ENCODE results near the gene TDRD7.
A peak's percentile ranks its signal among the peaks of the same experiment; 100 is the strongest.

TDRD7 gene

GRCh38 chr9:97388721-97389238, 23.1 kb upstream of the TDRD7 start:
- H3K9me3 ChIP-seq (ENCODE audit: control insufficient read depth in 1 of 2, low read length in 2 of 2), result no peaks in the 10 kb centered on the region
- peaks cover 0 to 4% of the 10 kb centered on the region in 2 donors for H3K4me1 ChIP-seq (ENCODE audit: control insufficient read depth in 1 of 2, insufficient read depth in 2 of 2, low read length in 2 of 2)
- no peaks in the 10 kb centered on the region for H3K27me3 ChIP-seq (ENCODE audit: low read depth, low read length)
- H3K36me3 ChIP-seq (ENCODE audit: control insufficient read depth in 1 of 2, insufficient read depth in 2 of 2, low read length in 2 of 2), result no peaks in the 10 kb centered on the region
- no peak overlapping the region for H3K27ac ChIP-seq (ENCODE audit: low read length)
- H3K4me3 ChIP-seq (ENCODE audit: low read depth in 1 of 2, low read length in 2 of 2), result no peak overlapping the region

GRCh38 chr9:97389249-97389648, 22.6 kb upstream of the TDRD7 start:
- Histone ChIP-seq H3K4me3 (ENCODE audit: low read depth in 1 of 2, low read length in 2 of 2) (no peak overlapping the region), H3K27me3 (ENCODE audit: low read depth, low read length) (no peaks in the 10 kb centered on the region), H3K36me3 (ENCODE audit: control insufficient read depth in 1 of 2, insufficient read depth in 2 of 2, low read length in 2 of 2) (no peaks in the 10 kb centered on the region)

GRCh38 chr9:97390791-97391406, 21.0 kb upstream of the TDRD7 start:
- Histone ChIP-seq H3K4me1 (ENCODE audit: control insufficient read depth in 1 of 2, insufficient read depth in 2 of 2, low read length in 2 of 2) (peaks cover 0 to 4% of the 10 kb centered on the region in 2 donors), H3K36me3 (ENCODE audit: control insufficient read depth in 1 of 2, insufficient read depth in 2 of 2, low read length in 2 of 2) (no peaks in the 10 kb centered on the region), H3K4me3 (ENCODE audit: low read depth in 1 of 2, low read length in 2 of 2) (no peak overlapping the region), H3K27me3 (ENCODE audit: low read depth, low read length) (no peaks in the 10 kb centered on the region), H3K27ac (ENCODE audit: low read length) (no peak overlapping the region), H3K9me3 (ENCODE audit: control insufficient read depth in 1 of 2, low read length in 2 of 2) (no peaks in the 10 kb centered on the region)

More at GRCh38 chr9:97389249-97389648, 22.6 kb upstream of the TDRD7 start:
- no peaks in the 10 kb centered on the region for H3K9me3 ChIP-seq (ENCODE audit: control insufficient read depth in 1 of 2, low read length in 2 of 2)
- no peak overlapping the region for H3K27ac ChIP-seq (ENCODE audit: low read length)
- peaks cover 0 to 4% of the 10 kb centered on the region in 2 donors for H3K4me1 ChIP-seq (ENCODE audit: control insufficient read depth in 1 of 2, insufficient read depth in 2 of 2, low read length in 2 of 2)

- Histone ChIP-seq H3K27me3 (ENCODE audit: low read depth, low read length) (no peaks in the 10 kb centered on the region), H3K27ac (ENCODE audit: low read length) (no peak overlapping the region), H3K9me3 (ENCODE audit: control insufficient read depth in 1 of 2, low read length in 2 of 2) (no peaks in the 10 kb centered on the region), H3K4me3 (ENCODE audit: low read depth in 1 of 2, low read length in 2 of 2) (no peak overlapping the region), H3K4me1 (ENCODE audit: control insufficient read depth in 1 of 2, insufficient read depth in 2 of 2, low read length in 2 of 2) (no peaks in the 10 kb centered on the region), H3K36me3 (ENCODE audit: control insufficient read depth in 1 of 2, insufficient read depth in 2 of 2, low read length in 2 of 2) (no peaks in the 10 kb centered on the region)
These were observed 17.0 kb upstream of the TDRD7 start for GRCh38 chr9:97394881-97395280.

GRCh38 chr9:97395745-97396144, 16.2 kb upstream of the TDRD7 start:
- H3K27me3 ChIP-seq (ENCODE audit: low read depth, low read length), result no peaks in the 10 kb centered on the region
- H3K4me1 ChIP-seq (ENCODE audit: control insufficient read depth in 1 of 2, insufficient read depth in 2 of 2, low read length in 2 of 2), result no peaks in the 10 kb centered on the region
- no peak overlapping the region for H3K4me3 ChIP-seq (ENCODE audit: low read depth in 1 of 2, low read length in 2 of 2)
- H3K9me3 ChIP-seq (ENCODE audit: control insufficient read depth in 1 of 2, low read length in 2 of 2), result no peaks in the 10 kb centered on the region
- no peaks in the 10 kb centered on the region for H3K36me3 ChIP-seq (ENCODE audit: control insufficient read depth in 1 of 2, insufficient read depth in 2 of 2, low read length in 2 of 2)
- H3K27ac ChIP-seq (ENCODE audit: low read length), result no peak overlapping the region

GRCh38 chr9:97396256-97396655, 15.6 kb upstream of the TDRD7 start:
- Histone ChIP-seq H3K4me1 (ENCODE audit: control insufficient read depth in 1 of 2, insufficient read depth in 2 of 2, low read length in 2 of 2) (no peaks in the 10 kb centered on the region), H3K27me3 (ENCODE audit: low read depth, low read length) (no peaks in the 10 kb centered on the region), H3K4me3 (ENCODE audit: low read depth in 1 of 2, low read length in 2 of 2) (no peak overlapping the region), H3K27ac (ENCODE audit: low read length) (no peak overlapping the region), H3K9me3 (ENCODE audit: control insufficient read depth in 1 of 2, low read length in 2 of 2) (no peaks in the 10 kb centered on the region), H3K36me3 (ENCODE audit: control insufficient read depth in 1 of 2, insufficient read depth in 2 of 2, low read length in 2 of 2) (no peaks in the 10 kb centered on the region)

GRCh38 chr9:97397220-97397619, 14.7 kb upstream of the TDRD7 start:
- Histone ChIP-seq H3K4me3 (ENCODE audit: low read depth in 1 of 2, low read length in 2 of 2) (no peak overlapping the region), H3K9me3 (ENCODE audit: control insufficient read depth in 1 of 2, low read length in 2 of 2) (no peaks in the 10 kb centered on the region), H3K36me3 (ENCODE audit: control insufficient read depth in 1 of 2, insufficient read depth in 2 of 2, low read length in 2 of 2) (no peaks in the 10 kb centered on the region), H3K27me3 (ENCODE audit: low read depth, low read length) (no peaks in the 10 kb centered on the region), H3K4me1 (ENCODE audit: control insufficient read depth in 1 of 2, insufficient read depth in 2 of 2, low read length in 2 of 2) (no peaks in the 10 kb centered on the region), H3K27ac (ENCODE audit: low read length) (no peak overlapping the region)

- Histone ChIP-seq H3K4me3 (ENCODE audit: low read depth in 1 of 2, low read length in 2 of 2) (no peak overlapping the region), H3K36me3 (ENCODE audit: control insufficient read depth in 1 of 2, insufficient read depth in 2 of 2, low read length in 2 of 2) (no peaks in the 10 kb centered on the region), H3K27ac (ENCODE audit: low read length) (no peak overlapping the region), H3K9me3 (ENCODE audit: control insufficient read depth in 1 of 2, low read length in 2 of 2) (peaks cover 0 to 7% of the 10 kb centered on the region in 2 donors), H3K27me3 (ENCODE audit: low read depth, low read length) (no peaks in the 10 kb centered on the region), H3K4me1 (ENCODE audit: control insufficient read depth in 1 of 2, insufficient read depth in 2 of 2, low read length in 2 of 2) (no peaks in the 10 kb centered on the region)
These were observed 12.7 kb upstream of the TDRD7 start for GRCh38 chr9:97398999-97399758.

- Histone ChIP-seq H3K4me3 (ENCODE audit: low read depth in 1 of 2, low read length in 2 of 2) (no peak overlapping the region), H3K9me3 (ENCODE audit: control insufficient read depth in 1 of 2, low read length in 2 of 2) (peaks cover 3 to 7% of the 10 kb centered on the region in 2 donors), H3K27me3 (ENCODE audit: low read depth, low read length) (no peaks in the 10 kb centered on the region), H3K4me1 (ENCODE audit: control insufficient read depth in 1 of 2, insufficient read depth in 2 of 2, low read length in 2 of 2) (no peaks in the 10 kb centered on the region), H3K27ac (ENCODE audit: low read length) (no peak overlapping the region), H3K36me3 (ENCODE audit: control insufficient read depth in 1 of 2, insufficient read depth in 2 of 2, low read length in 2 of 2) (no peaks in the 10 kb centered on the region)
These were observed 8.1 kb upstream of the TDRD7 start for GRCh38 chr9:97403746-97404316.

GRCh38 chr9:97405551-97405950, 6.3 kb upstream of the TDRD7 start:
- no peaks in the 10 kb centered on the region for H3K4me1 ChIP-seq (ENCODE audit: control insufficient read depth in 1 of 2, insufficient read depth in 2 of 2, low read length in 2 of 2)
- no peaks in the 10 kb centered on the region for H3K36me3 ChIP-seq (ENCODE audit: control insufficient read depth in 1 of 2, insufficient read depth in 2 of 2, low read length in 2 of 2)
- H3K9me3 ChIP-seq (ENCODE audit: control insufficient read depth in 1 of 2, low read length in 2 of 2), result peaks cover 3 to 7% of the 10 kb centered on the region in 2 donors
- H3K4me3 ChIP-seq (ENCODE audit: low read depth in 1 of 2, low read length in 2 of 2), result no peak overlapping the region
- no peak overlapping the region for H3K27ac ChIP-seq (ENCODE audit: low read length)
- H3K27me3 ChIP-seq (ENCODE audit: low read depth, low read length), result no peaks in the 10 kb centered on the region

- H3K36me3 ChIP-seq (ENCODE audit: control insufficient read depth in 1 of 2, insufficient read depth in 2 of 2, low read length in 2 of 2), result no peaks in the 10 kb centered on the region
- peak overlapping the region; percentile 10 for H3K27ac ChIP-seq (ENCODE audit: low read length)
- H3K9me3 ChIP-seq (ENCODE audit: control insufficient read depth in 1 of 2, low read length in 2 of 2), result peaks cover 3 to 7% of the 10 kb centered on the region in 2 donors
- no peaks in the 10 kb centered on the region for H3K27me3 ChIP-seq (ENCODE audit: low read depth, low read length)
- no peak overlapping the region for H3K4me3 ChIP-seq (ENCODE audit: low read depth in 1 of 2, low read length in 2 of 2)
- no peaks in the 10 kb centered on the region for H3K4me1 ChIP-seq (ENCODE audit: control insufficient read depth in 1 of 2, insufficient read depth in 2 of 2, low read length in 2 of 2)
These were observed 5.2 kb upstream of the TDRD7 start for GRCh38 chr9:97406620-97407177.

Data from muscle layer of duodenum (tissue), 2 donors.